HEK293T (cell line): ENCODE data around the gene ZNF319.

Source experiments
- CTCF ChIA-PET: fragments of 350-600 bp; formaldehyde crosslinking; extraction: SDS; loops from one replicate; lab custom pipeline; 2021; ENCODE audit warnings: antibody characterized with exemption, inconsistent platforms; lab: Yijun Ruan, JAX
- POLR2A ChIA-PET: fragments of 350-600 bp; formaldehyde crosslinking; extraction: SDS; loops from one replicate; lab custom pipeline; 2020; ENCODE audit warnings: antibody characterized with exemption, inconsistent platforms; lab: Yijun Ruan, JAX
- DNase-seq: peaks from one replicate; pipeline ENCODE4 v3.0.0; 2012; ENCODE audit warnings: mixed read lengths; ENCODE audit errors: extremely low spot score
- ARNT ChIP-seq: fragments of 450-650 bp; IDR thresholded peaks from 2 replicates; pipeline ENCODE4 v1.6.1; 2017; ENCODE audit warnings: mild to moderate bottlenecking
- BHLHE40 ChIP-seq: fragments of 450-650 bp; IDR thresholded peaks from 2 replicates; pipeline ENCODE4 v1.6.1; 2016; ENCODE audit warnings: mild to moderate bottlenecking, moderate library complexity, borderline replicate concordance
- CTBP1 ChIP-seq: fragments of 450-650 bp; IDR thresholded peaks from 2 replicates; pipeline ENCODE4 v1.6.1; 2016; ENCODE audit warnings: borderline replicate concordance
- ELF4 ChIP-seq: fragments of 450-650 bp; IDR thresholded peaks from 2 replicates; pipeline ENCODE4 v1.6.1; 2017; ENCODE audit warnings: antibody characterized with exemption
- FOXA1 ChIP-seq: fragments of 450-650 bp; IDR thresholded peaks from 2 replicates; pipeline ENCODE4 v1.6.1; 2016; ENCODE audit warnings: mild to moderate bottlenecking
- FOXK2 ChIP-seq: fragments of 450-650 bp; IDR thresholded peaks from 2 replicates; pipeline ENCODE4 v1.6.1; 2016; ENCODE audit warnings: mild to moderate bottlenecking
- FOXM1 ChIP-seq: fragments of 450-650 bp; IDR thresholded peaks from 2 replicates; pipeline ENCODE4 v1.6.1; 2017; ENCODE audit warnings: mild to moderate bottlenecking, borderline replicate concordance
- HDGF ChIP-seq: fragments of 450-650 bp; IDR thresholded peaks from 2 replicates; pipeline ENCODE4 v1.6.1; 2017; ENCODE audit warnings: antibody characterized with exemption, borderline replicate concordance
- L3MBTL2 ChIP-seq: fragments of 450-650 bp; conservative IDR thresholded peaks from 2 replicates; pipeline ENCODE4 v1.6.1; 2016; ENCODE audit warnings: mild to moderate bottlenecking
- LEF1 ChIP-seq: fragments of 450-650 bp; IDR thresholded peaks from 2 replicates; pipeline ENCODE4 v1.6.1; 2017; ENCODE audit warnings: mild to moderate bottlenecking, borderline replicate concordance
- NFRKB ChIP-seq: fragments of 450-650 bp; IDR thresholded peaks from 2 replicates; pipeline ENCODE4 v1.6.1; 2016; ENCODE audit warnings: mild to moderate bottlenecking, moderate library complexity
- SP1 ChIP-seq: fragments of 450-650 bp; IDR thresholded peaks from 2 replicates; pipeline ENCODE4 v1.6.1; 2017
- SUZ12 ChIP-seq: fragments of 450-650 bp; IDR thresholded peaks from 2 replicates; pipeline ENCODE4 v1.6.1; 2016; ENCODE audit warnings: mild to moderate bottlenecking
- TARDBP ChIP-seq: fragments of 450-650 bp; IDR thresholded peaks from 2 replicates; pipeline ENCODE4 v1.6.1; 2016
- ZNF384 ChIP-seq: fragments of 450-650 bp; IDR thresholded peaks from 2 replicates; pipeline ENCODE4 v1.6.1; 2016
- TF ChIP-seq, protein P1 (sequence below): fragments of 450-650 bp; IDR thresholded peaks from 2 replicates; pipeline ENCODE4 v1.6.1; 2016

Gene ZNF319

DNA sequence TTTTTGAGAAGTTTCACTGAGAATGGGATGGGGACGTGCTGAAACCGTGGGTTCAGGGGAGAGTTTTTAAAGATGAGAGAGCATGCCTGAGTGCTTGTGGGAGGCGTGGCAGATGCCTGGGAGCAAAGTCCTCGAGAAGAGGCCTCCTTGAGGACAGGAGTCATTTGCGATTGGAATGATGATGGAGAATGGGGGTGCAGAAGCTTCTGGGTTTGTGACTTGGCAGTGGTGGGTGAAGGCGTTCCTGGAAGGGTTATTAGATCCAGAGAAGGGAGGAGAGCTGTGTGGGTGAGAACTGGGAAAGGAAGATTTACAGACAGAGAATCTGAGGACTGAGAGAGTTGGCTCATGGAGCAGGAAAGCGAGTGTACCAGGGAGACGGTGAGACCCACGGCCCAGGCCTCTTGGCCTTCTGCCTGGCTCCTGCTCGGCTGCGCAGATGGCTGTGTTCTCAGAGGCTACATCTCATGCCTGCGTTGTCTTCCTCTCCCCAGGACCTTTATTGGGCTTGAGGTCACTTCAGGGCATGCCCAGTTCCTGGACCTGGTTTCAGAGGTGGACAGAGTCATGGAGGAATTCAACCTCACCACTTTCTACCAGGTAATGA, 16.5 kb upstream of the ZNF319 start:
- DNase-seq: no peak
- TF ChIP-seq CTBP1 (no peak), FOXK2 (no peak), SP1 (no peak), ARNT (no peak), FOXA1 (no peak), ZNF384 (no peak), BHLHE40 (no peak), HDGF (no peak), LEF1 (no peak), ELF4 (no peak), L3MBTL2 (no peak)
- TF ChIP-seq, protein P1, sequence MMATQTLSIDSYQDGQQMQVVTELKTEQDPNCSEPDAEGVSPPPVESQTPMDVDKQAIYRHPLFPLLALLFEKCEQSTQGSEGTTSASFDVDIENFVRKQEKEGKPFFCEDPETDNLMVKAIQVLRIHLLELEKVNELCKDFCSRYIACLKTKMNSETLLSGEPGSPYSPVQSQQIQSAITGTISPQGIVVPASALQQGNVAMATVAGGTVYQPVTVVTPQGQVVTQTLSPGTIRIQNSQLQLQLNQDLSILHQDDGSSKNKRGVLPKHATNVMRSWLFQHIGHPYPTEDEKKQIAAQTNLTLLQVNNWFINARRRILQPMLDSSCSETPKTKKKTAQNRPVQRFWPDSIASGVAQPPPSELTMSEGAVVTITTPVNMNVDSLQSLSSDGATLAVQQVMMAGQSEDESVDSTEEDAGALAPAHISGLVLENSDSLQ: no peak
- CTCF ChIA-PET: no interaction called here
- POLR2A ChIA-PET: no interaction called here

DNA sequence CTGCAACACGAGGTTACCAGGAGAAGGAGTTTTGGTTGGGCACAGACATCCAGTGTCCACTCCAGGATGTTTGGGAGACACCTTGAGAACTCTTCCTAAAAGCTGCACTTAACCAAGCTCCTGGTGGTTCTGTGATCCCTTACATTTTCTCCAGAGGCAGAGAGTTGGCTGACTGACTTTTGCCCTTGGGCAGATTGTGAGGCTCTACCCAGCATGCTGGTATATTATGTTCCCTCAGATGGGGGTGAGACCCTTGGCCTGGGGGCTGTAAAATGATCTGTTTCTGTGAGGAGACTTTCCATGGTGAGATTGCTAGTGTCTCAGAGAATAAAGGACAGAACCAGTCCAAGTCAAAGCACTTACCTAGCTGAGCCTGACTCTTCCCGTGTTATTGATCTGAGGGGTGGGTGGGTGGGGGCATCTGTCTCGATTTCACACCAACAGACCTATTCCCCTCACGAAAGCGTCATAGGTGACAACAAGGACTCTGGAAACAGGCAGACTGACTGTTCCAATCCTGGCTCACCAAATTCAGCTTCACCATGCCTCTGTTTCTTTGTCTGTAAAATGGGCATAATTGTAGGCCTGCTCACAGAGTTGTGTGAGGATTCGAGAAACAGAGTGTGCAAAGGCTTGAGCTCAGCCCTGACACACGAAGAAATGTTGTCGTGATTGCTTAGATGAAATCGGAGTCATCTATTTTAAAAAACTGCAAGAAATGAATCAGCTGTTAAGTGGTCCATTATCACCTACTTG, 12.9 kb upstream of the ZNF319 start:
- DNase-seq: no peak
- ChIA-PET CTCF (interaction anchor here (0.8 kb wide), 1 partner anchor 108 kb away, joined by 3 read pairs; no protein-coding TSS in a partner anchor), POLR2A (no interaction called here)
- TF ChIP-seq TARDBP (no peak), ARNT (no peak), ZNF384 (no peak), FOXK2 (no peak), FOXA1 (no peak), L3MBTL2 (no peak), ELF4 (no peak), BHLHE40 (no peak), CTBP1 (no peak), SP1 (no peak), LEF1 (no peak), HDGF (no peak), NFRKB (no peak), SUZ12 (no peak), FOXM1 (no peak)
- TF ChIP-seq, protein P1: no peak

DNA sequence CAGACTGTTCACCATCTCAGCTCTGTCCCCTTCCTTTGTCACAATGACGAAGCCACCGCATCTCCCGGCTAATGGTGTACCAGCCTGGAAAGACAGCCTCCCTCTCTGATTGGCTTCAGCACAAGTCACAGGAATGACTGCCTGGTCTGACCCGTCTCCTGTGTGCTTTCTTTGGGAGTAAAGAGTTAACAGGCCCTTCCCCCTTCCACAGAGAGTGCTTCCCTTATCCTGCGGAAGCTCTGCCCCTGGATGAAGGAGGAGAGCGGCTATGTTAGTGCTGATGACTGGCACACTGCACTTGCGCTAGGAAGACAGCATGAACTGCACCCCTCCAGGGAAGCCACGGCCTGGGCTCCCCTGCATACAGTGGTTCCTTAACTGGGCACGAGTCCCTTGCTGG, 12.0 kb upstream of the ZNF319 start:
- POLR2A ChIA-PET: no interaction called here
- no peak for TF ChIP-seq ZNF384
- TF ChIP-seq TARDBP: no peak
- TF ChIP-seq LEF1: no peak
- TF ChIP-seq ELF4: no peak
- no peak for TF ChIP-seq BHLHE40
- TF ChIP-seq, protein P1: no peak
- no peak for TF ChIP-seq HDGF
- no peak for TF ChIP-seq SUZ12
- no peak for TF ChIP-seq FOXA1
- CTCF ChIA-PET: no interaction called here
- DNase-seq: no peak

DNA sequence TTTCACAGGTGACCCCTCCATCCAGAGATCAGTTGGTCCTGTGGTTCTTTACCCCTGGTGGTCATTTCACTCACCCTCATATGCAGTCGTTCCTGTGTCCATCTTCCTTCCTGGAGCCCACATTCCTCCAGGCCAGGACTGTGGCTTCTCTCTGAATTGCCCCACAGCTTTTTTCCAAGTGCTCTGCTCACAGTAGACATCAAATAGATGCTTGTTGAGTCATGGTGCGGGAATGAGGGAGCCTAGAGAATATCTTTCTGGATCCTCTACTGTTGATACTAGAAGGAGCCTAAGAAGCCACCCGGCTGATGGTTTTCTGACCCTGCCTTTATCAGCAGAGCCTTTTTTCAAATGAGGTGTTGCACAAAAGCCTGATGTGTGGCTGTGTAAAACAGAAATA, 11.2 kb upstream of the ZNF319 start:
- CTCF ChIA-PET: no interaction called here
- POLR2A ChIA-PET: no interaction called here
- no peak for DNase-seq
- TF ChIP-seq SP1 (no peak), NFRKB (no peak), FOXA1 (no peak), SUZ12 (no peak), FOXM1 (no peak), ELF4 (no peak), ZNF384 (no peak), LEF1 (no peak), CTBP1 (no peak), ARNT (no peak), FOXK2 (no peak), L3MBTL2 (no peak), BHLHE40 (no peak), TARDBP (no peak)
- TF ChIP-seq, protein P1: no peak

DNA sequence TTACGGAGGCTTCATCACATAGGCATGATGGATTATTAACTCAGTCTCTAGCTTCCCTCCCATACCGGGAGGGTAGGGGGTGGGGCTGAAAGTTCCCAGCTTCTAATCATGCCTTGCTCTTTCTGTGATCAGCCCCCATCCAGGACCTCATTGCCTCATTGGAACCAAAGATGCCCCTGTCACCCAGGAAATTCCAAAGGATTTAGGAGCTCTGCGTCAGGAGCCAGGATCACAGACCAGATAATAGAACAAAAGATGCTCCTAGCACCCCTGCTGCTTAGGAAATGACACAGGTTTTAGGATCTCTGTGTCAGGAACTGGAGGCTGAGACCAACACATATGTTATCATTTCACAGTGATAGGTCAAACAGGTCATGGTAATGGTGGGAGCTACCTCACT, 10.4 kb upstream of the ZNF319 start:
- CTCF ChIA-PET: no interaction called here
- POLR2A ChIA-PET: interaction anchor here (1.1 kb wide), 1 partner anchor 119 kb away, joined by 5 read pairs; the partner anchor contains the start of gene CFAP20

More for the DNA sequence above, 10.4 kb upstream of the ZNF319 start:
- TF ChIP-seq ELF4: no peak
- TF ChIP-seq BHLHE40: no peak
- no peak for TF ChIP-seq ZNF384
- TF ChIP-seq NFRKB: no peak
- TF ChIP-seq ARNT: no peak
- TF ChIP-seq, protein P1: no peak
- TF ChIP-seq FOXM1: no peak
- no peak for TF ChIP-seq FOXA1
- no peak for TF ChIP-seq L3MBTL2
- no peak for TF ChIP-seq CTBP1
- TF ChIP-seq HDGF: no peak
- no peak for TF ChIP-seq LEF1
- TF ChIP-seq TARDBP: no peak
- no peak for TF ChIP-seq FOXK2
- no peak for TF ChIP-seq SUZ12
- TF ChIP-seq SP1: no peak
- no peak for DNase-seq
